HG02852 (cell line): ENCODE data around the gene CENPX.

Experiments used
- ATAC-seq: cut with Tn5 transposase; IDR thresholded peaks from one replicate; pipeline ENCODE4 v1.9.1; 2021; ENCODE audit warnings: mild to moderate bottlenecking, moderate library complexity; ENCODE audit not compliant: unreplicated experiment

CENPX gene

DNA sequence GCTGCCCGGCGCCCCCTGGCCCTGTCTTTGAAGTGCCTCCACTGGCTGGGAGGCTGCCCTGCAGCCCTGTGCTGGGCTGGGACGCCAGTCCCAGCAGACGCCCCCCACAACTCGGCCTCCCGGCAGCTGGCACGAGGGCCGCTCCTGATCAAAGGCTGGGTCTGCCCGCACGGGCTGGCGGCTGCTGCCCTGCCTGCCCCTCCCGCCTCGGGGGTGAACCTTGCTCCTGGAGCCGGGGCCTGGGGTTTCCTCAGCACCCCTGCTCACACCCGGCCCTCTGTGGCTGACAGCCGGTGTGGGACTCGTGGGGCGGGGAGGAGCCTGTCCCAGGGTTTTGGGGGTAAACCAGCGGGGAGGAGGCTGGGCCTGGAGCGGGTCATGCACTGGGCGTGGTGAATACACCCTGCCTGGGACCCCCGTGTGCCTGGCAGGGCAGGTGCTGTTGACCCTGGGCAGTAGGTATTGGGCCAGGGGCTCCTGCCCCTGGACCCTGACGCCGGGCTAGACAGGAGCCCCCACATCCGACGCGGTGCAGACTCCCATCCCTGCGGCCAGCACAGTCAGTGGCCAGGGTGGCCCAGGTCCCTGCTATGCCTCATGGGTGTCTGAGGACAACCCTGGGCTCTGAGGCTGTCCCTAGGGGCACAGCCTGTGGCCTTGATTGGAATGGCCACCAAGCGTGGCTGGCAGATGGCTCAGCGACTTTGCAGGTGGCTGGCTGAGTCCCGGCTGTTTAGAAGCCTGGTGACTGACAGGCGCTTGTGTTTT is 21.7 kb downstream of the CENPX start:
- no peak for ATAC-seq

DNA sequence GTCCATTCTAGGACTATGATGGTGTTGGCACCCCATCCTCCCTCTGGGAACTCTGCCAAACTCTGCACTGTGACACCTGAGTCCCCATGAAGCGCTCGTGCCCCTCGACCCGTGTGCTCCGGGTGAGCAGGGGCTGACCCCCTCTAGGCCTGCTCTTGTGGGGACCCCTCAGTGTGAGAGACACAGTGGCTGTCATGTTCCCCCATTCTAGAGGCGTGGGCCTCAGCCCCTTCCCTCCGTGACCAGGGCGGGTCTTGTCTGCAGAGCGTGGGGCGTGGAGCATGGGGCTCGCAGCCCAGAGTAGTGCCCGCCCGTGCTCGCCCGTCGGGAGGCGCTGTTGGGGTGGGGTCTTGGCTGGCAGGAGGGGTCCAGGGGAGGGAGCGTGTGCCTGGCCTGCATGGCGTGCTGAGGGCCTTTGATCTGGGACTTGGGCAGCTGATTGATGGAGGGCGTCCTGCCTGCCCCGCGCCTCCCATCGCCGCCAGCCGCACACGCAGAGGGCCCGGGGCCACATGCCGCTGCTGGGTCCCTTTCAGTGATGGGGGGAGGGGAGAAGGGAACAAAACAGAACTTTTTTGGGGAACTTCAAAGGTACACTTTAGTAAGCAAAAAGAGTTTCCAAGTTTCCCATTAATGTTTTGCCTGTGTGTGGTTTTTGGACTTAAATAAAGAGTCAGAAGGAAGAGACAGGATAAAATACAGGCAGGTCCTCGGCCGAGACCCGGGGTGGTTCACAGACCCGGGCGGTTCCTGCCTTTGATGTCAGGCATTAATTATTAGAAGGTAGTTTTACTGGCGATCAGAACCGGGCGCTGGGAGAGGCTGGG is 22.5 kb downstream of the CENPX start:
- no peak for ATAC-seq

DNA sequence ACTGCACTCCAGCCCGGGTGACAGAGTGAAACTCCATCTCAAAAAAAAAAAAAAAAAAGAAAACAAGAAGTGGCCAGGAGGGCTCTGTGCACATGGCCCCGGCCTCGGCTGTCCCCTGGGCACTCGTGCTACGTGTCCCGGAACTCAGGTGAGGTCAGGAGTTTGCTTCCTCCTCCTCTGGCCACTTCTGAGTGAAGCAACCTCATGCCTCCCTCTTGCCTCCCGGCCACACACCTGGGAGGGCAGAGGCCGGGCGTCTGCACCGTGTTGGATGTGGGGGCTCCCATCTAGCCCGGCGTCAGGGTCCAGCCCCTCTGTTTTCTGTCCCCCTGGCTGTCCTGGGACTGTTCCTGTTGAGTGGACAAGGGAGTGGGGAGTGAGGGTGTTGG is 23.1 kb downstream of the CENPX start:
- ATAC-seq, result no peak

DNA sequence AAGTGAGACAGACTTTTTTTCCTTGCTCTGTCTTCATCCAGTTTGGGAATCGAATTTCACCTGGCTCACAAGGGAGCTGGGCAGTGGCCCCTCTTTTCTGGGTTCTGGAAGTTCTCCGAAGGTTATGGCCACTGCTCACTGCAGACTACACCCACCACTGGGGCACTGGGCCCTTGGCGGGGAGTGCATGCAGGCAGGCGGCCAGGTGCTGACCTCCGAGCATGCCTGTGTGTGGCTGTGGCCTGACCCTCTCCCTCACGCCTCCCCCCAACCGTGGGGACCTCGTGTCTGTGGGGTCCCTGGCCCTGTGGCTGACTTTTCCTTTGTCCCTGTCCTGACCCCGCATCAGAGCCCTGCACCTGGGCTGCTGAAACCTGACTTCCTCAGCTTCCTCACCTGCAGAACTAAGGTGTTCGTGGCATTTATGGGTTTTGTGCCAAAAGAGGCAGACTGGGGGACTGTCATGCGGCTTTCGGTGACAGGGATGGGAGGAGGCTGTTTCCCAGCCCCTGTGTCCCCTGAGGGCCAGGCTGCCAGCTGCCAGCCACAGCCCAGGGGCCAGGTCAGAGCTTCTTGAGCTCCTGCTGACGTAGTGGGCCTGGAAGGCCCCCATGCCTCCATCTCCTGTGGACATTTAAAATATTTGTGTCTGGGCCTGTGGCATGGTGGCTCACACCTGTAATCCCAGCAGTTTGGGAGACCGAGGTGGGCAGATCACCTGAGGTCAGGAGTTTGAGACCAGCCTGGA is 23.8 kb downstream of the CENPX start:
- ATAC-seq, result no peak

GRCh38 chr17:81998212-81998611 is 24.5 kb downstream of the CENPX start:
- no peak for ATAC-seq

GRCh38 chr17:81996757-81997441 is 25.8 kb downstream of the CENPX start:
- no peak for ATAC-seq

- ATAC-seq, result no peak
Observed at GRCh38 chr17:81996232-81996756, 26.4 kb downstream of the CENPX start.

DNA sequence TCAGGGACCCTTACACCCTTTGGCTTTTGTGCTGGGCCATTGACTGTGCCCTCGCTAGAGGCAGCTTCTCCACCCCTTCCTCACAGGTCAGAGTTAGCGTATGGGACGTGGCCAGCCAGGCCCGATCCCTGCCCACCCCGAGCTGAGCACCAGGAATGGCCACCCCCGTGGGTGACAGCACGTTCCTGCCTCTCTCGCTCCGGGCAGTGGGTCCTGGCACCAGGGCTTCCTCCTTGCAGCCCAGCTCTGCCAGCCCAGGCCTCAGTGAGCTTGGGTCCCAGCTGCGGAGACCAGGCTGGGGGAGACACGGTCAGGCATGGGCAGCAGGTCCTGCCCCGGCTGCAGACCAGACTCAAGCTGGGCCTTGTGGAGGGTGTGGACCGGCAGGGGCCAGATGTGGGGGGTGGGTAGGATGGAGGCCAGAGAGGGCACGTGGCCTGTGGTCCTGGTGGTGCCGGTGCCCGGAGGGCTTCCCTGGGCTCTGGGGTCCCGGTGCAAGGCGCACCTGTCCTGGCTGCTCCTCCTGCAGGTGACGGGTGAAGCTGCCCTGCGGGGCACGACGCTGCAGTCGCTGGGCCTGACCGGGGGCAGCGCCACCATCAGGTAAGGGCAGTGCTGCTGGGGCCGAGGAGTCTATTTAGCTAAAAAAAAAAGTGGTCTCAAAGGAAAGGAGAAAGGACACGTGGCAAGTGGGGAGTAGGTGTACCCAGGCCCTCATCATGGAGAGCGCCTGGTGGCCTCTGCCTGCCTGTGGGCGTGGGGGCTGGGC is 27.0 kb downstream of the CENPX start:
- no peak for ATAC-seq

DNA sequence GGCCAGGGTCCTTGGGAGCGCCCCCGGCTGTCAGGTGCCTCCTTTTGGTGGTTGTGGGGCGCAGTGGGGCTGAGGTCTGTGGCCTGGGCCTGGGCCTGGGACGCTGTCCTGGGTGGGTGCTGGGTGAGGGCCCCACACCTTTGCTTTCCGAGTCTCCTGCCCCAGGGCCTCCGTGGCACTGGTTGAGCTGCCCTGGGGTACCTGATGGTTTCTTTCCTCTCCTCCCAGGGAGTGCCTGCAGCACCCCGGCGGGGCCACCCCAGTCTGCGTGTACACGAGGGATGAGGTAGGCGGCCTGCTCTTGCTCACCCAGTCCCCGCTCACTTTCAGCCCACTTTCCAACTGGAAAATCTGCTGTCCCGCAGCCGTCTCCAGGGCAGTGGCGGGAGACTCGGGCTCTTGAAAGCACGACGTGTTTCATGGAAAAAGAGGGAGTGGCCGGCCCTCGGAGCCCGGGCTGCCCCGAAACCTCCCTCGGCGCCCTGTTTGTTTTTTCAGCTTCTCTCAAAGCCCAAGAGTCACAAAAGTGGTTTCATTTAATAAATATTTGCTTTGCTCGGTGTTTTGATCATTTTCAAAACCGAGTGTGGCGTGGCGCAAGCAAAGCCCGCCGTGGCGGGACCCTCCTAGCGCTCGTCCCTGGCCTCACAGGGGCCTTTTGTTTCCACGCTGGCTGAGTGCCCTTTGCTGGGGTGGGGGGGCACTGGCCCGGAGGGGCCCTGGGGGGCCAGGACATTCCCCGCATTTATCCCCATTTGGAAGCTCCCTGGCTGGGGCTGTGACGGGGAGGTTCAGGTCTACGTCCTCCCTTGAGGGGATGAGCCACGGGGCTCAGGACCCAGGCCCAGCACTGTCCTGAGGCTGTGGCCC is 27.9 kb downstream of the CENPX start:
- ATAC-seq, result no peak

- no peak for ATAC-seq
Observed at GRCh38 chr17:81993729-81994592, 28.7 kb downstream of the CENPX start.

DNA sequence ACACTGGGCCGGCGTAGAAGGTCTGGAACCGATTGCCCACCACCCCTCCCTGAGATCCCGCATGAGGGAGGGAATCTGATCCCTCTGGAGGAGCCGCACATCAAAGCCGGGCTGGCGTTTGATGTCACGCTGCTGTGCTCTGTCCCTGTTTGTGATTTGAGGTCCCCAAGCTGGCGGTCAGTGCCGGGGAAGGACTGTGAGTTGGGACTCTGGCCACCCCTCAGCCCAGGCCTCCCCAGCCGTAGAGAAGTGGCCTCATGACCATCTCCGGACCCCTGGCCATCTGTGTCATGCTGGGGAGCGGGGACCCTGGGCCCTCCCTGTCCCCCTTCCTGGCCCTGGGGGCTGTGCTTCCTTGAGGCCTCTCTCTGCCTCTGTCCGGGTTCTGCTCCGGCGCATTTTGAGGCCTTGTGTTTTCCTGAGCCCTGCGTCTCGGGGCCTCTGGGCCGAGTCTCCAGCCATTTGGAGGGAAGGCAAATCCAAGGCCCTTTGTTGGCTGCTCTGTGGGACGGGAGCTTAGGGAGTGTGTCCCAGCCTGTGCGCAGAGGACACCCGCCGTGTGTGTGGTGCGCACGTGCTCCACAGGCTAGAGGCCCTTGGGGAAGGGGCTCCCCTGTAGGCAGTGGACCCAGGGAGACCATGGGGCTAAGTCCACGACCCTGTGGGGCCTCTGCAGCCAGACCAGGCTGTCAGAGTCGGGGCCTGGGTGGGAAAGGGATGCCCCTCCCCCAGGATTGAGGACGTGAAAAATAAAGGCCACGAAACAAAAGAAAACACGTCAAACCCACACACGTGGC is 30.2 kb downstream of the CENPX start:
- no peak for ATAC-seq

GRCh38 chr17:81991684-81992305 is 30.9 kb downstream of the CENPX start:
- no peak for ATAC-seq

DNA sequence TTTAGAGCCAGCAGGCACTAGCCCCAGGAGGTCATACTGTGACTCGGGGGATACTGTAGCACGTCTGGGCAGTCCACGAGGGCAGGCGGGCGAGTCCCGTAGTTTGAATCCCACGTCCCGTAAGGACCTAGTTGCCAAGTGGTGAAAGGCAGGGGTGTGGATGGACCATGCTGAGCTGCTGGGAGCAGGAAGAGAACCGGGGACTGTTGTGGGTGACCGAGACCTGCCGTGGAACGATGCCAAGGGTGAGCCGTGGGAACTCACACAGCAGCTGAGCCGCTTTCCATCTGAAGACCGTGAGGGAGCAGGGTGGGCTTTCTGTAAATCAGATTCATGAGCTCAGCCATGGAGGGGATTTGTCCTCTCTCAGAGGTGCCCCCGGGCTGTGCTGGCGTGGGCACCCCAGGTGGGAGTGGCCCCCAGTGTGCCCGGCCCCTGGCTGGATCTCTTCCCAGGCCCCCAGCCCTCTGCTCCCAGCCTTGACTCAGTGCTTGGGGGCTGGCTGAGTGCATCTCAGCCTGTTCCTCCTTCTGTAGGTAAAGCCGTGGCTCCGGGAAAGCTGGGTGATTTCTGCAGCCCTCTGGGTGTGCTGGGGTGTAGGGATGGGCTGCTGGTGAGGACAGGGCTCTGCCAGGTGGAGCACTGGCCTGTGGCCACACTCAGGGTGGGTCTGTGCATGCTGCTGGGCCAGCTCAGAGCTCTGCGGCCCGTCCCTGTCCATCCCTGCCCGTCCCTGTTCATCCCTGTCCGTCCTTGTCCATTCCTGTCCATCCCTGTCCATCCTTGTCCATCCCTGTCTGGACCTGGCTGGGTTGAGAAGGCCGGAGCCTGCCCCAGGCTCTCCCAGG is 31.6 kb downstream of the CENPX start:
- no peak for ATAC-seq

DNA sequence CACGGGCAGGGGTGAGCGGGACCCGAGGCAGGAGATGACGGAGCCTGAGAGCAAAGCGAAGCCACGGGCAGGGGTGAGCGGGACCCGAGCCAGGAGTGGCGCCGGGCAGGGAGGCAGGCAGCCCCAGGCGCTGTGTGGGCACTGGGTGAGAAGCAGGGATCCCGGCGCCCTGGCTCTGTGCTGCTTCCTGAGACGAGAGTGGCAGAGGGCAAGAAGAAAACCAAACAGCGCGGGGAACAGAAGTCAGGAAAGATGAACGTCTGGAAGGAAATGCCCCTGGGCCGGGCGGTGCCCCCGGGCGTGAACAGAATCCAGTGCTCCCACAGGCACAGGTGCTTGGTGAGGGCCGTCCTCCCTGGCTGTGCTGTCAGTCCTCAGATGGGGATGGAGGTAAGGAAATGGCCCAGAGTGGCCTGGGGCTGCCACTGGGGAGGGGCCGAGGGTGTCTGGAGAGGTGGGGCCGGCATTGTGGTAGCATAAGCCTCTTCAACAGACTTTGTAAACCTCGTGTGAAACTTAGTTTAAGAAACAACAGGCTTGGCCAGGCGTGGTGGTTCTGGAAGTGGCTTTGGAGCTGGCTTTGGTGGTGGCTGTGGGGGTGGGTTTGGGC is 35.4 kb downstream of the CENPX start:
- no peak for ATAC-seq

- no peak for ATAC-seq
Observed at GRCh38 chr17:81986606-81987005, 36.1 kb downstream of the CENPX start.
